DMS114 treated with DMSO at 0.1 percent for 48 hours (cell line): ENCODE results near the gene STXBP3.
"Not testable (repeated sequence)": the region's sequence is repeated elsewhere in the genome, so short reads cannot be mapped to it uniquely, and the experiment has no call there.

Experiments used
- DNase-seq: peaks from one replicate; lab custom pipeline; 2025; ENCODE audit not compliant: unreplicated experiment; lab: John Stamatoyannopoulos, UW

STXBP3 gene, protein sequence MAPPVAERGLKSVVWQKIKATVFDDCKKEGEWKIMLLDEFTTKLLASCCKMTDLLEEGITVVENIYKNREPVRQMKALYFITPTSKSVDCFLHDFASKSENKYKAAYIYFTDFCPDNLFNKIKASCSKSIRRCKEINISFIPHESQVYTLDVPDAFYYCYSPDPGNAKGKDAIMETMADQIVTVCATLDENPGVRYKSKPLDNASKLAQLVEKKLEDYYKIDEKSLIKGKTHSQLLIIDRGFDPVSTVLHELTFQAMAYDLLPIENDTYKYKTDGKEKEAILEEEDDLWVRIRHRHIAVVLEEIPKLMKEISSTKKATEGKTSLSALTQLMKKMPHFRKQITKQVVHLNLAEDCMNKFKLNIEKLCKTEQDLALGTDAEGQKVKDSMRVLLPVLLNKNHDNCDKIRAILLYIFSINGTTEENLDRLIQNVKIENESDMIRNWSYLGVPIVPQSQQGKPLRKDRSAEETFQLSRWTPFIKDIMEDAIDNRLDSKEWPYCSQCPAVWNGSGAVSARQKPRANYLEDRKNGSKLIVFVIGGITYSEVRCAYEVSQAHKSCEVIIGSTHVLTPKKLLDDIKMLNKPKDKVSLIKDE

DNA sequence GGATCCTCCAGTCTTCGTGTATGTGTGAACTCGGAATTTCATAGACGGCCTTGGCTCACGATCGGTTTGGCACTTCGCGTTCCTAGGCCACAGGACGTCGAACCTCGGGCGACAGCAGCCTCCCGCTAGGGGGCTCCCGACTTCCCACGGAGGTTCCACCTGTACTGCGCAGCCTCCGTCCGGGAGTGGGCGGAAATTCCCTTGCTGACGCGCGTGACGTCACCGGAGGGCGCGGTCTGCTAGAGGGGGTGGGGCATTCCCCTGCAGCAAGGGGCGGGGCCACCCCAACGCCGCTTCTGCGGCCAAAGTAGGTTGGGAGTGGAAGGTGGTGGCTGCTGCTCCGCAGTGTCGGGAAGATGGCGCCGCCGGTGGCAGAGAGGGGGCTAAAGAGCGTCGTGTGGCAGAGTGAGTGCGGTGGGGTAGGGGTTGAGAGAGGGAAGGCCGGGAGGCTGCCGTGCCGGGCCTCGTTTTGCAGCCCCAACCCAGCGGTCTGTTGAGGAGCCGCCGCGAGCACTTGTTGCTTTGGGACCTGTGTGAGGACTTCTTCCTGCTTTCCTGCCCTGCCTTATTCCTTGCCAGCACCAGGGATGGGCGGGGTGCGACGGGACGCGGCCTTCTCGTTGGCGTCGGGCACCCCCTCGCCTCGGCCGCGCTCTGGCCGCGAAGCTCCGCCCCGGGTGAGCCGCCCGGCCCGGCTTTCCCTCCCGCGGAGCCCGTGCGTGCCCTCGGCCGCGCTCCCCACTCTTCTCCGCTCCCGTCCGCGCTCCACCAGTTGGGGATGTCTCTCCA lies at the start of gene STXBP3:
STXBP3 (plus strand) TSS at position 293 of the 789 bp plus-strand sequence; CDS start at position 357, 64 bp downstream.
- peak; percentile 91 for DNase-seq

- no peak for DNase-seq
Measured at GRCh38 chr1:108699375-108700332, 46.8 kb upstream of the STXBP3 start.

DNA sequence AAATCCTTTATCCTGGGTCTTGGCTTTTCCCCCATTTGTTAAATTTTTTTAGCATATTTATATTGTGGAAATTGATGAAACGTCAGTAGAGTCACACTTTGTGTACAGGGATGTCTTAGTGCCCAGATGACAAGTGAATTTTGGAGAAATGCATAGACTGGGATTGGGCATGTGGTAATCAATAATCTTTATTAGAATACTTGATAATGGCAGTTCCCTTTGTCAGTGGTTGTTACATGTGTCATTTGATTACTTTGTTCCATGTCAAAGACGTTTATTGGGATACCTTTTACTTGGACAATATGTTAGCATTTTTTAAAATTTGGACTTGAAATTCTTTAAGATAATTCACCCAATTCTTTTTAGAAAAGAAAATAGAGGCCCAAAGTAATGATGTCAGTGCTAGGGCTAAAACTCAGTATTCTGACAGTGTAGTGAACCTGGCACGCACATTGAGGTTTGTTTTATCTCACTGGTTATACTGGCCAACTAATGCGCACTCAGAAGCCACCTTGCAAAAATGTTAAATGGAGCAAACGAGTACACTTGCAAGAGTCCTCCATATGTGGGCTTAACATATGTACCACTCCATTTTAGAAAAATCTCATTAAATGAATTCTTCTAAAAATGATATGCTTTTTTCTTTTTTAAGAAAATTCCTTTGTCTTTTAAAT lies 45.2 kb upstream of the STXBP3 start:
- DNase-seq = no peak

GRCh38 chr1:108702109-108702508 lies 44.4 kb upstream of the STXBP3 start:
- DNase-seq = not testable (repeated sequence)

GRCh38 chr1:108703939-108704338 lies 42.5 kb upstream of the STXBP3 start:
- no peak for DNase-seq

DNA sequence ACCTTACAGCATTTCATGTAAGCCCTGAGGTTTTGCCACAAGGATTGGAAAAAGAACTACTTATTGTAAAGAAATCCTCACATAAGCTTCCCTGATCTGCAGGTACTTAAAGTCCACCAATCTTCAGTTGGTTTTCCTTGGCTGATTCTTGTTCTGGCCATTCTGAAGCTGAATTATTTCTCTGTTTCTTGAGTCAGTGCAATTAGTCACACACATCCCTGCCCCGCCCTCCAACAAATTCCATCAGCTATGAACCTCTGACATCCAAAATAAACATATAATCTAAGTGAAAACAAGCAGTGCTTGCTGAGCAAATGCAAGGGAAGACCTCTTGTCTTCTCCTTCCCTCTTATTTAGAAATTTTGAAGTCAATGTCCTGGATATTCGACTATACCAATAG lies 42.0 kb upstream of the STXBP3 start:
- no peak for DNase-seq

GRCh38 chr1:108706643-108707042 lies 39.8 kb upstream of the STXBP3 start:
- no peak for DNase-seq

DNA sequence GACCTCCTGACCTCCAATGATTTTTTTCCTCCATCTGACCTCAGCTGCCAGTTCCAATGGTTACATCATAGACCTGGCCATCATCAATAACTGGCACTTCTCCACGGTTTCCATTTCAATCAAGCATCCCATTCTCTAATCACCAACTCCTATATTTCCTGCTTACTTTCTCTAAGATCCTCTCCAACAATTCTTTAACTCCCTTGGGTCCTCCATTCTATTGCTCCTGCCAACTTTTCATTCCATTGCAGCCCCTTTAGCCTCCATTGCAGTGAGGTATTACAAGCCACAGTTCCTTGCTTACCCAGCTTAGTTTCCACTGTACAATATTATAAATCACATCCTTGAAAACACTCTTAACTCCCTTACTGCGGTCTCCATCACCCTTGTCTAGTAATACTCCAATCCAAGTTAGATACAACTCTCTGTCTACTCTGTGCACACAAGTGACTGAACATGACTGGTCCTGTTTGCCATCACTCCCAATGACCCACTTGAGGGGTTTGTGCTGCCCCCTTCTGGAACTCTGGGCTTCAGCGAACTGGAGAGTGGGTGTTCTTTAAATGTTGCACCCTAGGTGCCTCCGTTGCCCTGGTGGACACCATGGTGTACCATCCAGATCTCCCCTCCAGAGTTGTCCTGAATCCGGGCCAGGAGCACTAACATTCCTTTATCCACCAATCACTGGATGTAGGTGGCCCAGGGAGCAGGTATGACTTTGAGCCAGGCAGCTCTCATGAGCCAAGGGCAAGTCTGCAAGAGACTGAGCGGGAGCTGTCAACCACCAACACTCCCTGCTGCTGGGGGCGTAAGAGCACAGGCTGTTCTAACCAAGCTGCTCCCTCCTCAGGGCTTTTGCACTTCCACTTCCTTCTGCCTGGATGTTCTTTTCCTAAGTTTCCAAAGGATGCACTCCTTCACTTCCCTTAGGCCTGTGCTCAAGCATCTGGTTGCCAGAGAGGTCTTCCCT lies 37.5 kb upstream of the STXBP3 start:
- no peak for DNase-seq

GRCh38 chr1:108712606-108713150 lies 33.8 kb upstream of the STXBP3 start, which contains the start of gene FNDC7:
FNDC7 (plus strand) TSS chr1:108712908; CDS start chr1:108712934, 26 bp downstream.
- no peak for DNase-seq

GRCh38 chr1:108715932-108716331 lies 30.5 kb upstream of the STXBP3 start:
- no peak for DNase-seq

- DNase-seq = no peak
Measured at GRCh38 chr1:108716437-108717230, 29.8 kb upstream of the STXBP3 start.

DNA sequence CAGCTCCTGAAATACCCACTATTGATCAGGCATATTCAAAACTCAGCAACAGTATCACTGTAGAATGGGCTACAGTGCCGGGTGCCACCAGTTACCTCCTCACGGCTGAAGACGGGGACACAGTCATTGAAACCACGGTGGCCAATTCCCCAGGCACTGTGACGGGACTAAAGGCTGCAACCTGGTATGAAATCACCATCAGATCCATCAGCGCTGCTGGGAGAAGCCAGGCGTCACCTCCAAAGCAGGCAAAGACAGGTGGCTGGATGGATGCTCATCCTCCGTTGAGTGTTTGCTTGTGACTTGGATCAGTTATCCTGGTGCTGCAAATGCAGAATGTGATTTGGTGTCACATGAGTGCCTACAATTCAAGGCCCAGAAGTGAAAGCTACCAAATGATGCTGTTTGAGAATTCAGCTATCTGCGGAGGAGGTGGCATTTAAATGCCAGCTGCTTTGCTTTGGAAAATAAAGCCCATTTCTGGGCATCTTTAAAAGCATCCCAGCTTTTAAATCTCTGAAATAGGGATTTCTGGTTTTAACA lies 28.6 kb upstream of the STXBP3 start:
- DNase-seq = no peak

GRCh38 chr1:108718927-108719655 lies 27.4 kb upstream of the STXBP3 start:
- DNase-seq = no peak

DNA sequence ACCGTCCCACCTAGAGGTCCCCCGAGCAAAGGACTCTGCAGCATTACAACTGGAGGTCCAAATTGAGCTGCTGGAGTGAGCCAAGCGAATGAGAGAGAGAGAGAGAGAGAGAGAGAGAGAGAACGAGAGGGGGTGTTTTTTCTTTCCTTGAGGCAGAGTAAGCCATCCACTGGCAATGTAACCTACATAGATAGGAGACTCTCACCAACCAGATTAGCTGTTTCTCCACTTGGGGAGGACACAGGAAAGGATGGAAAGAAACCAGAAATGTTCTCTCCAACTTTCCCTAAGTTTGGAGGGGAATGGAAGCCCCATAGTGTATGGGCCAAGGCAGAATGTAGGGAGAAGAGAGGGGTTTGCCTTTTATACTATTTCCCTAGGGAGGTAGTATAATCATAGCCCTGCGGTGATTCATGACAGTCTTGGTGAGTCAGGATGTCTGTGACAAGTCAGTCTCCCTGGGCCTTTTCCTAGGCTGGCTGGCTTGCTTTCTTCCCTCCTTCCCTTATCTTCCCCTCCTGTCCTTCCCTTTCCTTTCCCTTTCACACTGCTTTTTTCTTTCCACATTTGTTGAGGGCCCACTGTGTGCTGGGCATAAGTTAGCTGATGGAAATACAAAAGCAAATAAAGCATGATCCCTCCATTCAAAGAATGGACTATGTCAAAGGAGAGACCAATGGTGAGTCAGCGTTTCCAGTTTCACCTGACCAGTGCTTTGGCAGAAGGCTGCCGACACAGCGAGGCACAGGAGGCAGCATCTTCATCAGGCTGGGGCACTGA lies 26.6 kb upstream of the STXBP3 start:
- no peak for DNase-seq

- no peak for DNase-seq
Measured at GRCh38 chr1:108722292-108722691, 24.2 kb upstream of the STXBP3 start.

GRCh38 chr1:108725906-108726305 lies 20.6 kb upstream of the STXBP3 start:
- DNase-seq = no peak
